ENCODE results near the gene FAM181A.

The FAM181A gene

GRCh38 chr14:93915070-93915705 lies 12.0 kb upstream of the FAM181A start:
- Histone ChIP-seq H3K27me3 (ENCODE audit: insufficient read depth, poor library complexity, severe bottlenecking) (no peaks in the 10 kb centered on the region), H3K27ac (replicated peaks) (no peak overlapping the region), H3K4me3 (replicated peaks; ENCODE audit: insufficient read depth, low read length) (no peak overlapping the region)

GRCh38 chr14:93915800-93916199 lies 11.3 kb upstream of the FAM181A start:
- no peak overlapping the region for H3K4me3 ChIP-seq (replicated peaks; ENCODE audit: insufficient read depth, low read length)
- TF ChIP-seq POLR2AphosphoS5 (IDR thresholded peaks at IDR 0.05; ENCODE audit: low read depth) (no peak), GABPA (IDR thresholded peaks at IDR 0.05; ENCODE audit: low read depth) (no peak), REST (IDR thresholded peaks at IDR 0.05; ENCODE audit: insufficient replicate concordance, low read depth) (no peak), SPI1 (IDR thresholded peaks at IDR 0.05; ENCODE audit: borderline replicate concordance, low read depth) (no peak)
- TF ChIP-seq, protein P1, sequence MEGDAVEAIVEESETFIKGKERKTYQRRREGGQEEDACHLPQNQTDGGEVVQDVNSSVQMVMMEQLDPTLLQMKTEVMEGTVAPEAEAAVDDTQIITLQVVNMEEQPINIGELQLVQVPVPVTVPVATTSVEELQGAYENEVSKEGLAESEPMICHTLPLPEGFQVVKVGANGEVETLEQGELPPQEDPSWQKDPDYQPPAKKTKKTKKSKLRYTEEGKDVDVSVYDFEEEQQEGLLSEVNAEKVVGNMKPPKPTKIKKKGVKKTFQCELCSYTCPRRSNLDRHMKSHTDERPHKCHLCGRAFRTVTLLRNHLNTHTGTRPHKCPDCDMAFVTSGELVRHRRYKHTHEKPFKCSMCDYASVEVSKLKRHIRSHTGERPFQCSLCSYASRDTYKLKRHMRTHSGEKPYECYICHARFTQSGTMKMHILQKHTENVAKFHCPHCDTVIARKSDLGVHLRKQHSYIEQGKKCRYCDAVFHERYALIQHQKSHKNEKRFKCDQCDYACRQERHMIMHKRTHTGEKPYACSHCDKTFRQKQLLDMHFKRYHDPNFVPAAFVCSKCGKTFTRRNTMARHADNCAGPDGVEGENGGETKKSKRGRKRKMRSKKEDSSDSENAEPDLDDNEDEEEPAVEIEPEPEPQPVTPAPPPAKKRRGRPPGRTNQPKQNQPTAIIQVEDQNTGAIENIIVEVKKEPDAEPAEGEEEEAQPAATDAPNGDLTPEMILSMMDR (IDR thresholded peaks at IDR 0.05; ENCODE audit: insufficient read depth, low read length): no peak
- no peaks in the 10 kb centered on the region for H3K27me3 ChIP-seq (ENCODE audit: insufficient read depth, poor library complexity, severe bottlenecking)
- no peak for DNase-seq (ENCODE audit: low read depth in 1 of 2, low spot score in 1 of 2)
- H3K27ac ChIP-seq (replicated peaks): no peak overlapping the region

More at GRCh38 chr14:93915070-93915705, 12.0 kb upstream of the FAM181A start:
- TF ChIP-seq SPI1 (IDR thresholded peaks at IDR 0.05; ENCODE audit: borderline replicate concordance, low read depth): no peak
- TF ChIP-seq GABPA (IDR thresholded peaks at IDR 0.05; ENCODE audit: low read depth): no peak
- TF ChIP-seq POLR2AphosphoS5 (IDR thresholded peaks at IDR 0.05; ENCODE audit: low read depth): no peak
- TF ChIP-seq, protein P1 (IDR thresholded peaks at IDR 0.05; ENCODE audit: insufficient read depth, low read length): no peak
- TF ChIP-seq REST (IDR thresholded peaks at IDR 0.05; ENCODE audit: insufficient replicate concordance, low read depth): no peak
- DNase-seq (ENCODE audit: low read depth in 1 of 2, low spot score in 1 of 2): no peak

DNA sequence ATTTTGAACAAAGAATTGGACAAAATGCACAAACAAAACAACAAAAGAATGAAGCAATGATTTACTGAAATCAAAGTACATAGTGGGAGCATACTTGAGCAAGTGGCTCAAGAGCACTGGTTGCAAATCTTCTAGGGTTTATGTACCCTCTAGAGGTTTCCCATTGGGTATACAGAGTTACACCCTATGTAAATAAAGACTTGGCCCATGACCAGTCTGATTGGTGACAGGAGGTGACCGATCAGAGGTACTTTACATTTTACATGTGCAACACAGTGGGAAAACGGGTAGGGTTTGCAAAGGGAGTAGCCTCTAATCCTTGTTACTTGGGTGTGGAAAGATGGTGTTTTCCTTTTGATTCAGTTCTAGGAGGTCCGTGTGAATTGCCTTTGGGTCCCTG lies 10.6 kb upstream of the FAM181A start:
- no peaks in the 10 kb centered on the region for H3K27me3 ChIP-seq (ENCODE audit: insufficient read depth, poor library complexity, severe bottlenecking)
- no peak overlapping the region for H3K4me3 ChIP-seq (replicated peaks; ENCODE audit: insufficient read depth, low read length)
- H3K27ac ChIP-seq (replicated peaks): no peak overlapping the region
- no peak for DNase-seq (ENCODE audit: low read depth in 1 of 2, low spot score in 1 of 2)
- TF ChIP-seq POLR2AphosphoS5 (IDR thresholded peaks at IDR 0.05; ENCODE audit: low read depth): no peak
- TF ChIP-seq REST (IDR thresholded peaks at IDR 0.05; ENCODE audit: insufficient replicate concordance, low read depth): no peak
- TF ChIP-seq, protein P1 (IDR thresholded peaks at IDR 0.05; ENCODE audit: insufficient read depth, low read length): no peak
- no peak for TF ChIP-seq GABPA (IDR thresholded peaks at IDR 0.05; ENCODE audit: low read depth)
- TF ChIP-seq SPI1 (IDR thresholded peaks at IDR 0.05; ENCODE audit: borderline replicate concordance, low read depth): no peak
